ENCODE results near the gene NDUFS7. TPM values are rescaled to one million over a fixed set of nuclear protein-coding genes. Genes with fewer than 3 reads are reported as not detected.

Gene NDUFS7
- total RNA-seq, 1 donor = 40.7 TPM

- no peak for DNase-seq (ENCODE audit: low read depth)
- TF ChIP-seq CTCF (IDR thresholded peaks at IDR 0.05; ENCODE audit: insufficient read depth, low read length) = no peak
- H3K4me3 ChIP-seq (ENCODE audit: low read depth, low read length) = no peak overlapping the region
Observed at GRCh38 chr19:1440418-1440801, 56.7 kb downstream of the NDUFS7 start.

GRCh38 chr19:1441022-1441426, 57.3 kb downstream of the NDUFS7 start:
- no peak for TF ChIP-seq CTCF (IDR thresholded peaks at IDR 0.05; ENCODE audit: insufficient read depth, low read length)
- DNase-seq (ENCODE audit: low read depth) = no peak
- no peak overlapping the region for H3K4me3 ChIP-seq (ENCODE audit: low read depth, low read length)

- H3K4me3 ChIP-seq (ENCODE audit: low read depth, low read length) = no peak overlapping the region
- no peak for DNase-seq (ENCODE audit: low read depth)
- TF ChIP-seq CTCF (IDR thresholded peaks at IDR 0.05; ENCODE audit: insufficient read depth, low read length) = no peak
Observed at GRCh38 chr19:1441677-1442438, 58.2 kb downstream of the NDUFS7 start.

Other genes with a start within 250 kb of the NDUFS7 start
- 18.5 and 41.2 TPM in 2 replicates for gene SBNO2, start 209.6 kb upstream of the NDUFS7 start, total RNA-seq (ENCODE audit: low replicate concordance)
- gene STK11, start 178.1 kb upstream of the NDUFS7 start, total RNA-seq (ENCODE audit: low replicate concordance) = 54.1 and 84.1 TPM in 2 replicates
- gene CBARP, start 145.9 kb upstream of the NDUFS7 start, total RNA-seq (ENCODE audit: low replicate concordance) = 2.3 and 3.1 TPM in 2 replicates
- 15.7 and 55.6 TPM in 2 replicates for gene ATP5F1D, start 142.2 kb upstream of the NDUFS7 start, total RNA-seq (ENCODE audit: low replicate concordance)
- gene MIDN, start 135.3 kb upstream of the NDUFS7 start, total RNA-seq (ENCODE audit: low replicate concordance) = 23.2 and 32.5 TPM in 2 replicates
- 245 and 776 TPM in 2 replicates for gene CIRBP, start 114.6 kb upstream of the NDUFS7 start, total RNA-seq (ENCODE audit: low replicate concordance)
- 25.2 and 123 TPM in 2 replicates for gene FAM174C, start 108.4 kb upstream of the NDUFS7 start, total RNA-seq (ENCODE audit: low replicate concordance)
- not detected in 2 replicates for gene EFNA2, start 98.0 kb upstream of the NDUFS7 start, total RNA-seq (ENCODE audit: low replicate concordance)
- 8.8 and 40.6 TPM in 2 replicates for gene GAMT, start 17.6 kb downstream of the NDUFS7 start, total RNA-seq (ENCODE audit: low replicate concordance)
- gene DAZAP1, start 23.7 kb downstream of the NDUFS7 start, total RNA-seq (ENCODE audit: low replicate concordance) = 17.3 and 43.8 TPM in 2 replicates
- gene RPS15, start 54.5 kb downstream of the NDUFS7 start, total RNA-seq (ENCODE audit: low replicate concordance) = 567 and 712 TPM in 2 replicates
- gene APC2, start 66.2 kb downstream of the NDUFS7 start, total RNA-seq (ENCODE audit: low replicate concordance) = 0.27 and 0.57 TPM in 2 replicates
- 13.2 and 26.8 TPM in 2 replicates for gene C19orf25, start 95.3 kb downstream of the NDUFS7 start, total RNA-seq (ENCODE audit: low replicate concordance)
- 0.25 and 2.2 TPM in 2 replicates for gene PCSK4, start 106.4 kb downstream of the NDUFS7 start, total RNA-seq (ENCODE audit: low replicate concordance)
- gene REEP6, start 107.3 kb downstream of the NDUFS7 start, total RNA-seq (ENCODE audit: low replicate concordance) = 0.65 and 2.8 TPM in 2 replicates
- gene ADAMTSL5, start 129.1 kb downstream of the NDUFS7 start, total RNA-seq (ENCODE audit: low replicate concordance) = 1.2 and 4.2 TPM in 2 replicates
- gene PLK5, start 140.2 kb downstream of the NDUFS7 start, total RNA-seq (ENCODE audit: low replicate concordance) = not detected in 2 replicates
- 19.0 and 27.6 TPM in 2 replicates for gene MEX3D, start 184.4 kb downstream of the NDUFS7 start, total RNA-seq (ENCODE audit: low replicate concordance)
- 66.3 and 77.3 TPM in 2 replicates for gene MBD3, start 209.0 kb downstream of the NDUFS7 start, total RNA-seq (ENCODE audit: low replicate concordance)
- gene UQCR11, start 221.6 kb downstream of the NDUFS7 start, total RNA-seq (ENCODE audit: low replicate concordance) = 28.9 and 37.6 TPM in 2 replicates